ENCODE data around the gene RELA.
"Not testable (repeated sequence)": the region's sequence is repeated elsewhere in the genome, so short reads cannot be mapped to it uniquely, and the experiment has no call there.

Gene RELA

GRCh38 chr11:65645710-65646109, 17.0 kb downstream of the RELA start:
- H3K9ac ChIP-seq (ENCODE audit: insufficient read length), result no peak overlapping the region
- no peak for DNase-seq (ENCODE audit: low read depth, low spot score)
- H3K4me3 ChIP-seq, result no peak overlapping the region

GRCh38 chr11:65644837-65645236, 17.9 kb downstream of the RELA start:
- Histone ChIP-seq H3K9ac (ENCODE audit: insufficient read length) (no peak overlapping the region), H3K9me3 (ENCODE audit: low read depth, low read length) (no peaks in the 10 kb centered on the region), H3K36me3 (ENCODE audit: insufficient read depth, low read length) (no peaks in the 10 kb centered on the region), H3K27ac (no peak overlapping the region), H3K4me3 (no peak overlapping the region)
- no peak for DNase-seq (ENCODE audit: low read depth, low spot score)
- TF ChIP-seq FOXP2 (optimal IDR thresholded peaks at IDR 0.05; ENCODE audit: control extremely low read depth, extremely low read length, insufficient read depth) (no peak), POLR2AphosphoS5 (IDR thresholded peaks at IDR 0.05; ENCODE audit: borderline replicate concordance, low read depth, low read length) (no peak), EZH2 (IDR thresholded peaks at IDR 0.05) (no peak)

More at GRCh38 chr11:65645710-65646109, 17.0 kb downstream of the RELA start:
- Histone ChIP-seq H3K9me3 (ENCODE audit: low read depth, low read length) (no peaks in the 10 kb centered on the region), H3K36me3 (ENCODE audit: insufficient read depth, low read length) (no peaks in the 10 kb centered on the region), H3K27ac (no peak overlapping the region)
- TF ChIP-seq POLR2AphosphoS5 (IDR thresholded peaks at IDR 0.05; ENCODE audit: borderline replicate concordance, low read depth, low read length), result no peak
- TF ChIP-seq EZH2 (IDR thresholded peaks at IDR 0.05), result no peak
- no peak for TF ChIP-seq FOXP2 (optimal IDR thresholded peaks at IDR 0.05; ENCODE audit: control extremely low read depth, extremely low read length, insufficient read depth)

- no peaks in the 10 kb centered on the region for H3K9me3 ChIP-seq (ENCODE audit: low read depth, low read length)
- no peak for DNase-seq (ENCODE audit: low read depth, low spot score)
- no peak overlapping the region for H3K9ac ChIP-seq (ENCODE audit: insufficient read length)
- H3K27ac ChIP-seq, result no peak overlapping the region
- TF ChIP-seq POLR2AphosphoS5 (IDR thresholded peaks at IDR 0.05; ENCODE audit: borderline replicate concordance, low read depth, low read length), result no peak
- TF ChIP-seq EZH2 (IDR thresholded peaks at IDR 0.05), result no peak
- no peak for TF ChIP-seq FOXP2 (optimal IDR thresholded peaks at IDR 0.05; ENCODE audit: control extremely low read depth, extremely low read length, insufficient read depth)
- no peak overlapping the region for H3K4me3 ChIP-seq
- H3K36me3 ChIP-seq (ENCODE audit: insufficient read depth, low read length), result no peaks in the 10 kb centered on the region
Observed at GRCh38 chr11:65643971-65644370, 18.7 kb downstream of the RELA start.

GRCh38 chr11:65642014-65642671, 20.6 kb downstream of the RELA start:
- no peak overlapping the region for H3K4me3 ChIP-seq
- no peak overlapping the region for H3K27ac ChIP-seq
- H3K9ac ChIP-seq (ENCODE audit: insufficient read length), result no peak overlapping the region
- H3K36me3 ChIP-seq (ENCODE audit: insufficient read depth, low read length), result no peaks in the 10 kb centered on the region
- TF ChIP-seq POLR2AphosphoS5 (IDR thresholded peaks at IDR 0.05; ENCODE audit: borderline replicate concordance, low read depth, low read length) (no peak), FOXP2 (optimal IDR thresholded peaks at IDR 0.05; ENCODE audit: control extremely low read depth, extremely low read length, insufficient read depth) (no peak), EZH2 (IDR thresholded peaks at IDR 0.05) (no peak)
- no peak for DNase-seq (ENCODE audit: low read depth, low spot score)
- no peaks in the 10 kb centered on the region for H3K9me3 ChIP-seq (ENCODE audit: low read depth, low read length)

- Histone ChIP-seq H3K4me3 (no peak overlapping the region), H3K36me3 (ENCODE audit: insufficient read depth, low read length) (no peaks in the 10 kb centered on the region; the same call in 1 of the 2 replicates), H3K9me3 (ENCODE audit: low read depth, low read length) (no peaks in the 10 kb centered on the region), H3K9ac (ENCODE audit: insufficient read length) (no peak overlapping the region), H3K27ac (no peak overlapping the region)
- DNase-seq (ENCODE audit: low read depth, low spot score), result no peak
- TF ChIP-seq POLR2AphosphoS5 (IDR thresholded peaks at IDR 0.05; ENCODE audit: borderline replicate concordance, low read depth, low read length), result no peak
- TF ChIP-seq FOXP2 (optimal IDR thresholded peaks at IDR 0.05; ENCODE audit: control extremely low read depth, extremely low read length, insufficient read depth), result no peak
- no peak for TF ChIP-seq EZH2 (IDR thresholded peaks at IDR 0.05)
Observed at GRCh38 chr11:65641297-65642013, 21.3 kb downstream of the RELA start.

- Histone ChIP-seq H3K9ac (ENCODE audit: insufficient read length) (no peak overlapping the region), H3K36me3 (ENCODE audit: insufficient read depth, low read length) (peaks cover 4% of the 10 kb centered on the region; the same call in 1 of the 2 replicates), H3K9me3 (ENCODE audit: low read depth, low read length) (no peaks in the 10 kb centered on the region), H3K27ac (no peak overlapping the region), H3K4me3 (no peak overlapping the region)
- TF ChIP-seq FOXP2 (optimal IDR thresholded peaks at IDR 0.05; ENCODE audit: control extremely low read depth, extremely low read length, insufficient read depth) (no peak), EZH2 (IDR thresholded peaks at IDR 0.05) (no peak), POLR2AphosphoS5 (IDR thresholded peaks at IDR 0.05; ENCODE audit: borderline replicate concordance, low read depth, low read length) (no peak)
- no peak for DNase-seq (ENCODE audit: low read depth, low spot score)
Observed at GRCh38 chr11:65640483-65641296, 22.0 kb downstream of the RELA start.

GRCh38 chr11:65639623-65640482, 22.9 kb downstream of the RELA start:
- DNase-seq (ENCODE audit: low read depth, low spot score), result no peak
- Histone ChIP-seq H3K36me3 (ENCODE audit: insufficient read depth, low read length) (peaks cover 8% of the 10 kb centered on the region; the same call in 1 of the 2 replicates), H3K27ac (no peak overlapping the region), H3K9me3 (ENCODE audit: low read depth, low read length) (no peaks in the 10 kb centered on the region), H3K4me3 (no peak overlapping the region), H3K9ac (ENCODE audit: insufficient read length) (no peak overlapping the region)
- TF ChIP-seq POLR2AphosphoS5 (IDR thresholded peaks at IDR 0.05; ENCODE audit: borderline replicate concordance, low read depth, low read length), result no peak
- TF ChIP-seq EZH2 (IDR thresholded peaks at IDR 0.05), result no peak
- no peak for TF ChIP-seq FOXP2 (optimal IDR thresholded peaks at IDR 0.05; ENCODE audit: control extremely low read depth, extremely low read length, insufficient read depth)

- not testable (repeated sequence) for H3K27ac ChIP-seq; H3K36me3 ChIP-seq (ENCODE audit: insufficient read depth, low read length); H3K9ac ChIP-seq (ENCODE audit: insufficient read length); H3K9me3 ChIP-seq (ENCODE audit: low read depth, low read length); H3K4me3 ChIP-seq; DNase-seq (ENCODE audit: low read depth, low spot score)
Observed at GRCh38 chr11:65639228-65639597, 23.5 kb downstream of the RELA start.

Data from SK-N-MC (cell line).